Endothelial cell of umbilical vein (primary cell): ENCODE data around the gene GNAZ. TPM values are rescaled to one million over a fixed set of nuclear protein-coding genes. Genes with fewer than 3 reads are reported as not detected.

Experiments
- BruUV-seq: library from RNA; stranded (reverse); fragments of 400-500 nt; replicated peaks from 2 replicates; lab custom pipeline; 2021; lab: Mats Ljungman, UMichigan
- CTCF ChIA-PET: fragments of 300-600, 350-600 bp; sonication (Branson Sonifier 250); formaldehyde crosslinking; loops from one replicate; lab custom pipeline; 2021; ENCODE audit warnings: antibody characterized with exemption, inconsistent platforms; lab: Charles Lee
- POLR2A ChIA-PET: fragments of 300-600, 350-600 bp; sonication (Branson Sonifier 250); formaldehyde crosslinking; loops from one replicate; lab custom pipeline; 2021; ENCODE audit warnings: antibody characterized with exemption, inconsistent platforms; lab: Charles Lee
- DNase-seq: peaks from one replicate; pipeline ENCODE4 v3.0.0-alpha.2; 2011; ENCODE audit warnings: low read depth, low spot score
- FAIRE-seq: peaks from 2 replicates; lab custom pipeline; 2011; peaks lifted over from hg19 to GRCh38; lab: Jason Lieb, UNC
- H2AFZ ChIP-seq: 2 replicates; pipeline ENCODE4 v1.6.0; 2012; ENCODE audit warnings: low read depth, low read length, control low read depth, inconsistent platforms
- H3K27ac ChIP-seq: 2 replicates; pipeline ENCODE4 v1.5.1; 2011; ENCODE audit warnings: low read depth, mild to moderate bottlenecking, control low read depth, low read length, moderate library complexity; ENCODE audit not compliant: insufficient read depth
- H3K27me3 ChIP-seq, 2 experiments: 2 replicates each; pipeline versions ENCODE4 v1.6.0 to v1.6.1; 2011; ENCODE audit warnings: low read length in 2 of 2, mixed read lengths in 1 of 2; ENCODE audit not compliant: control insufficient read depth in 2 of 2, insufficient read depth in 2 of 2
- H3K36me3 ChIP-seq, 2 experiments: 2 replicates in 1 of 2; 3 replicates in 1 of 2; pipeline ENCODE4 v1.5.1; 2011; ENCODE audit warnings: low read length in 2 of 2, mild to moderate bottlenecking in 1 of 2, moderate library complexity in 1 of 2; ENCODE audit not compliant: control insufficient read depth in 2 of 2, insufficient read depth in 2 of 2; ENCODE audit errors: extremely low read depth in 1 of 2
- H3K4me1 ChIP-seq: 3 replicates; pipeline ENCODE4 v1.5.1; 2011; ENCODE audit warnings: mild to moderate bottlenecking, low read length; ENCODE audit not compliant: control insufficient read depth, insufficient read depth; ENCODE audit errors: extremely low read depth
- H3K4me2 ChIP-seq: 2 replicates; pipeline ENCODE4 v1.6.1; 2011; ENCODE audit warnings: low read length, control low read depth, mixed read lengths; ENCODE audit not compliant: insufficient read depth
- H3K4me3 ChIP-seq, 3 experiments: fragments of 200-600 bp in 1 of 3; sonication (generic), shearing (Covaris generic) in 1 of 3; replicated peaks in 1 of 3; 2 replicates each; pipeline ENCODE4 v1.5.1; 2011 to 2016; ENCODE audit warnings: control low read depth in 3 of 3, low read length in 3 of 3, mild to moderate bottlenecking in 2 of 3, inconsistent platforms in 1 of 3, low read depth in 1 of 3, moderate library complexity in 1 of 3; ENCODE audit not compliant: insufficient read depth in 1 of 3
- H3K79me2 ChIP-seq: 2 replicates; pipeline ENCODE4 v1.6.0; 2012; ENCODE audit warnings: low read length, inconsistent platforms; ENCODE audit not compliant: control insufficient read depth, insufficient read depth
- H3K9ac ChIP-seq: replicated peaks from 2 replicates; pipeline ENCODE3; 2011; ENCODE audit warnings: low read length, control low read depth; ENCODE audit not compliant: insufficient read depth; ENCODE audit errors: extremely low read depth
- H3K9me1 ChIP-seq: replicated peaks from 3 replicates; pipeline ENCODE4 v1.6.0; 2011; ENCODE audit warnings: mild to moderate bottlenecking, low read length; ENCODE audit not compliant: control insufficient read depth, insufficient read depth; ENCODE audit errors: extremely low read depth
- H3K9me3 ChIP-seq: replicated peaks from 2 replicates; pipeline ENCODE4 v1.5.1; 2012; ENCODE audit warnings: low read length, inconsistent platforms; ENCODE audit not compliant: control insufficient read depth, insufficient read depth
- H4K20me1 ChIP-seq: replicated peaks from 2 replicates; pipeline ENCODE3; 2011; ENCODE audit warnings: mild to moderate bottlenecking, low read length; ENCODE audit not compliant: control insufficient read depth, insufficient read depth; ENCODE audit errors: extremely low read depth
- EZH2 ChIP-seq: IDR thresholded peaks from 2 replicates; pipeline ENCODE4 v1.6.1; 2012; ENCODE audit warnings: borderline replicate concordance, low read depth, mild to moderate bottlenecking, moderate library complexity, low read length, inconsistent platforms; ENCODE audit not compliant: severe bottlenecking
- FOS ChIP-seq: IDR thresholded peaks from 2 replicates; pipeline ENCODE4 v1.6.1; 2011; ENCODE audit warnings: mild to moderate bottlenecking, low read length, moderate library complexity, borderline replicate concordance; ENCODE audit not compliant: insufficient read depth
- GATA2 ChIP-seq: IDR thresholded peaks from 2 replicates; pipeline ENCODE4 v1.7.0; 2011; ENCODE audit warnings: low read depth, mild to moderate bottlenecking, moderate library complexity, mixed read lengths, low read length; ENCODE audit not compliant: insufficient read length, insufficient read depth
- JUN ChIP-seq: IDR thresholded peaks from 2 replicates; pipeline ENCODE4 v1.6.1; 2011; ENCODE audit warnings: borderline replicate concordance, low read depth; ENCODE audit not compliant: insufficient read length, insufficient read depth
- MYC ChIP-seq: IDR thresholded peaks from one replicate; pipeline ENCODE4 v1.6.1; 2011; ENCODE audit warnings: mild to moderate bottlenecking, low read depth, low read length
- POLR2A ChIP-seq: IDR thresholded peaks from 2 replicates; pipeline ENCODE4 v1.6.1; 2012; ENCODE audit warnings: low read depth, mild to moderate bottlenecking, control low read depth, low read length
- POLR2AphosphoS5 ChIP-seq: IDR thresholded peaks from 2 replicates; pipeline ENCODE4 v1.6.1; 2012; ENCODE audit warnings: low read depth, mild to moderate bottlenecking, control low read depth, low read length, moderate library complexity; ENCODE audit not compliant: insufficient read depth
- dilution Hi-C: fragments of 300-500 bp; cut with MboI; formaldehyde crosslinking; loops from one replicate; pipeline ENCODE4 v1.15.0; 2019; ENCODE audit warnings: low sequenced_read_pairs; ENCODE audit not compliant: extremely low pct_ligation_motif_present
- intact Hi-C: fragments of 100-400 bp; cut with micrococcal nuclease; formaldehyde crosslinking; loops from one replicate; pipeline ENCODE4 v1.10.0; 2022
- polyA plus RNA-seq, 4 experiments: library from polyadenylated mRNA; depleted of rRNA in 3 of 4; stranded (reverse) in 3 of 4; unstranded in 1 of 4; fragments of >200 nt; gene quantifications; 2 replicates each; pipeline versions ENCODE4 v1.2.1 to v1.2.3, GENCODE V29; 2011 to 2012; ENCODE audit warnings: missing spikeins in 1 of 4
- total RNA-seq: library from RNA; stranded (reverse); gene quantifications from 2 replicates; pipeline ENCODE4 v1.2.3, GENCODE V29; 2021
- TF ChIP-seq, protein P1 (sequence below): IDR thresholded peaks from 2 replicates; pipeline ENCODE4 v1.6.1; 2011; ENCODE audit not compliant: insufficient read depth, insufficient read length
- TF ChIP-seq, protein P2 (sequence below), 2 donors: IDR thresholded peaks; 1 replicate in 1 of 2; 2 replicates in 1 of 2; pipeline ENCODE4 v1.5.1; 2011; ENCODE audit warnings: low read length in 2 of 2, mild to moderate bottlenecking in 2 of 2, moderate library complexity in 2 of 2, control low read depth in 1 of 2, inconsistent platforms in 1 of 2, low read depth in 1 of 2; ENCODE audit not compliant: insufficient read depth in 1 of 2; ENCODE audit errors: extremely low read depth in 1 of 2

Gene GNAZ
- total and polyA plus RNA-seq, 2 donors (not counting 3 experiments of a cell fraction or from before 2014, with no cell fraction given), result 0.44 to 0.86 TPM

- FAIRE-seq (no peak), DNase-seq (no peak)
- intact Hi-C loops (no loop called here), dilution Hi-C loops (no loop called here)
- Histone ChIP-seq H3K27me3 (peaks cover 4 to 10% of the 10 kb centered on the region in 2 experiments), H3K4me3 (no peak overlapping the region), H4K20me1 (no peaks in the 10 kb centered on the region), H2AFZ (no peak overlapping the region), H3K79me2 (no peaks in the 10 kb centered on the region), H3K4me1 (no peaks in the 10 kb centered on the region), H3K27ac (no peak overlapping the region), H3K9me3 (no peaks in the 10 kb centered on the region), H3K9me1 (no peaks in the 10 kb centered on the region), H3K36me3 (no peaks in the 10 kb centered on the region), H3K4me2 (no peak overlapping the region), H3K9ac (no peak overlapping the region)
- TF ChIP-seq EZH2 (no peak), MYC (no peak), JUN (no peak), POLR2AphosphoS5 (no peak)
- TF ChIP-seq, protein P1, sequence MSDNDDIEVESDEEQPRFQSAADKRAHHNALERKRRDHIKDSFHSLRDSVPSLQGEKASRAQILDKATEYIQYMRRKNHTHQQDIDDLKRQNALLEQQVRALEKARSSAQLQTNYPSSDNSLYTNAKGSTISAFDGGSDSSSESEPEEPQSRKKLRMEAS, result no peak
- TF ChIP-seq, protein P2, sequence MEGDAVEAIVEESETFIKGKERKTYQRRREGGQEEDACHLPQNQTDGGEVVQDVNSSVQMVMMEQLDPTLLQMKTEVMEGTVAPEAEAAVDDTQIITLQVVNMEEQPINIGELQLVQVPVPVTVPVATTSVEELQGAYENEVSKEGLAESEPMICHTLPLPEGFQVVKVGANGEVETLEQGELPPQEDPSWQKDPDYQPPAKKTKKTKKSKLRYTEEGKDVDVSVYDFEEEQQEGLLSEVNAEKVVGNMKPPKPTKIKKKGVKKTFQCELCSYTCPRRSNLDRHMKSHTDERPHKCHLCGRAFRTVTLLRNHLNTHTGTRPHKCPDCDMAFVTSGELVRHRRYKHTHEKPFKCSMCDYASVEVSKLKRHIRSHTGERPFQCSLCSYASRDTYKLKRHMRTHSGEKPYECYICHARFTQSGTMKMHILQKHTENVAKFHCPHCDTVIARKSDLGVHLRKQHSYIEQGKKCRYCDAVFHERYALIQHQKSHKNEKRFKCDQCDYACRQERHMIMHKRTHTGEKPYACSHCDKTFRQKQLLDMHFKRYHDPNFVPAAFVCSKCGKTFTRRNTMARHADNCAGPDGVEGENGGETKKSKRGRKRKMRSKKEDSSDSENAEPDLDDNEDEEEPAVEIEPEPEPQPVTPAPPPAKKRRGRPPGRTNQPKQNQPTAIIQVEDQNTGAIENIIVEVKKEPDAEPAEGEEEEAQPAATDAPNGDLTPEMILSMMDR (IDR thresholded peaks at IDR 0.05; ENCODE audit: extremely low read depth in 1 of 2, insufficient read depth in 1 of 2, low read depth in 1 of 2, low read length in 2 of 2), result no peak
- ChIA-PET POLR2A (no interaction called here), CTCF (no interaction called here)
- BruUV-seq, result no TSS peak
Observed at GRCh38 chr22:23038334-23038642, 32.0 kb upstream of the GNAZ start.

- CTCF ChIA-PET, result no interaction called here
- no peak overlapping the region for H3K4me2 ChIP-seq
- no peak overlapping the region for H3K9ac ChIP-seq
- no TSS peak for BruUV-seq
- no peaks in the 10 kb centered on the region for H3K4me1 ChIP-seq
- H3K79me2 ChIP-seq, result no peaks in the 10 kb centered on the region
- no peak overlapping the region for H3K4me3 ChIP-seq
- no peak overlapping the region for H2AFZ ChIP-seq
- H3K27me3 ChIP-seq, result peaks cover 4 to 13% of the 10 kb centered on the region in 2 experiments
- intact Hi-C loops, result no loop called here
- no peaks in the 10 kb centered on the region for H3K9me3 ChIP-seq
- no peak for DNase-seq
- POLR2A ChIA-PET, result no interaction called here
- no peaks in the 10 kb centered on the region for H3K9me1 ChIP-seq
- TF ChIP-seq POLR2AphosphoS5 (no peak), GATA2 (no peak), POLR2A (no peak), FOS (no peak), MYC (no peak), JUN (no peak), EZH2 (no peak)
- TF ChIP-seq, protein P2 (IDR thresholded peaks at IDR 0.05; ENCODE audit: extremely low read depth in 1 of 2, insufficient read depth in 1 of 2, low read depth in 1 of 2, low read length in 2 of 2), result no peak
- TF ChIP-seq, protein P1, result no peak
- no peak for FAIRE-seq
- H3K27ac ChIP-seq, result no peak overlapping the region
- H4K20me1 ChIP-seq, result no peaks in the 10 kb centered on the region
- H3K36me3 ChIP-seq, result no peaks in the 10 kb centered on the region
- dilution Hi-C loops, result no loop called here
Observed at GRCh38 chr22:23038902-23039301, 31.4 kb upstream of the GNAZ start.
